ENCODE data around the gene COPS7B. TPM values are rescaled to one million over a fixed set of nuclear protein-coding genes. Genes with fewer than 3 reads are reported as not detected.

Gene COPS7B
- total and polyA plus RNA-seq, 12 donors = 20.8 to 48.6 (median 36.1) TPM

DNA sequence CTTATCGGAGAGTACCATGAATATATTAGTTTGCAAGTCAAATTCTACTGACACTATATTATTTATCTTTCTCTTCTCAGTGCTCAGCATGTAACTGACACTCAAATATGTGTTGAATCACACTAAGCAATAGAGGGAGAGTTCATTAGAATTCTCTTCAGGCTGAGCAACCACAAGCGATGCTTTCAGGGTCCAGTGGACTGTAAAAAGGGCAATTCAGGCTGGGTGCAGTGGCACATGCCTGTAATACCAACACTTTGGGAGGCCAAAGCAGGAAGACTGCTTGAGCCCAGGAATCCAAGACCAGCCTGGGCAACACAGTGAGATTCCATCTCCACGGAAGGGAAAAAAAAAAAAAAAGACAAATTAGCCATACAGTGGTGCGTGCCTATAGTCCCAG is 21.5 kb upstream of the COPS7B start:
- 84 to 100% (median 89%) methylated on average over 4 of the region's 4 CpGs for WGBS, 4 donors
- intact Hi-C loops (cut with DNase I) = no loop called here
- TF ChIP-seq, protein P1, sequence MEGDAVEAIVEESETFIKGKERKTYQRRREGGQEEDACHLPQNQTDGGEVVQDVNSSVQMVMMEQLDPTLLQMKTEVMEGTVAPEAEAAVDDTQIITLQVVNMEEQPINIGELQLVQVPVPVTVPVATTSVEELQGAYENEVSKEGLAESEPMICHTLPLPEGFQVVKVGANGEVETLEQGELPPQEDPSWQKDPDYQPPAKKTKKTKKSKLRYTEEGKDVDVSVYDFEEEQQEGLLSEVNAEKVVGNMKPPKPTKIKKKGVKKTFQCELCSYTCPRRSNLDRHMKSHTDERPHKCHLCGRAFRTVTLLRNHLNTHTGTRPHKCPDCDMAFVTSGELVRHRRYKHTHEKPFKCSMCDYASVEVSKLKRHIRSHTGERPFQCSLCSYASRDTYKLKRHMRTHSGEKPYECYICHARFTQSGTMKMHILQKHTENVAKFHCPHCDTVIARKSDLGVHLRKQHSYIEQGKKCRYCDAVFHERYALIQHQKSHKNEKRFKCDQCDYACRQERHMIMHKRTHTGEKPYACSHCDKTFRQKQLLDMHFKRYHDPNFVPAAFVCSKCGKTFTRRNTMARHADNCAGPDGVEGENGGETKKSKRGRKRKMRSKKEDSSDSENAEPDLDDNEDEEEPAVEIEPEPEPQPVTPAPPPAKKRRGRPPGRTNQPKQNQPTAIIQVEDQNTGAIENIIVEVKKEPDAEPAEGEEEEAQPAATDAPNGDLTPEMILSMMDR (IDR thresholded peaks at IDR 0.05) = no peak
- TF ChIP-seq POLR2A (IDR thresholded peaks at IDR 0.05) = no peak
- no peak overlapping the region for H3K27ac ChIP-seq
- no peaks in the 10 kb centered on the region for H3K36me3 ChIP-seq (replicated peaks in 1 of 2)
- peaks cover 0 to 5% of the 10 kb centered on the region in 2 donors for H3K4me1 ChIP-seq (replicated peaks in 1 of 2)
- no peaks in the 10 kb centered on the region for H3K27me3 ChIP-seq
- H3K4me3 ChIP-seq = no peak overlapping the region
- no peak for DNase-seq
- H3K9me3 ChIP-seq (replicated peaks in 1 of 3) = no peaks in the 10 kb centered on the region

DNA sequence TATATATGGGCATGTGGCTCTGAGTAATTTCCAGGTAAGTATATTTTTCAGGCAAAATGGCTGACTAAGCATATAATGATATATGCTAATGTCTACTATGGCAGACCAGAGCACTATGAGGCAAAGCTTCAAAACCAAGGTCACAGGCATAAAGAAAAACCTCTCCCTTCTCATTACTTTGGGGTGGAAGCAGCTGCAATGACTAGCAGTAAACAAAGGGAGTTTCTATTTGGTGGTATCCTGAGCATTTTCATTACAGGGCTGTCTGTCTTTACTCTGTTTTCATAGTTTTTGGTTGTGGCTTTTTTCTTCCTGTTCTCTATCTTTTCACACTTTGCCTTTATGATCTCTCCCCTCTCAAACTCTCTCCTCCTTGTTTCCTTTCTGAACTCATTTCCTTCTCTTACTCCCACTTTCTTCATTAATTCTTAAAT is 20.7 kb upstream of the COPS7B start:
- intact Hi-C loops (cut with DNase I) = no loop called here
- no peak for DNase-seq
- no peak overlapping the region for H3K4me3 ChIP-seq
- no peaks in the 10 kb centered on the region for H3K9me3 ChIP-seq (replicated peaks in 1 of 3)
- no peak overlapping the region for H3K27ac ChIP-seq
- TF ChIP-seq, protein P1 (IDR thresholded peaks at IDR 0.05) = no peak
- no peak for TF ChIP-seq POLR2A (IDR thresholded peaks at IDR 0.05)
- no peaks in the 10 kb centered on the region for H3K27me3 ChIP-seq
- no peaks in the 10 kb centered on the region for H3K36me3 ChIP-seq (replicated peaks in 1 of 2)
- peaks cover 0 to 5% of the 10 kb centered on the region in 2 donors for H3K4me1 ChIP-seq (replicated peaks in 1 of 2)

DNA sequence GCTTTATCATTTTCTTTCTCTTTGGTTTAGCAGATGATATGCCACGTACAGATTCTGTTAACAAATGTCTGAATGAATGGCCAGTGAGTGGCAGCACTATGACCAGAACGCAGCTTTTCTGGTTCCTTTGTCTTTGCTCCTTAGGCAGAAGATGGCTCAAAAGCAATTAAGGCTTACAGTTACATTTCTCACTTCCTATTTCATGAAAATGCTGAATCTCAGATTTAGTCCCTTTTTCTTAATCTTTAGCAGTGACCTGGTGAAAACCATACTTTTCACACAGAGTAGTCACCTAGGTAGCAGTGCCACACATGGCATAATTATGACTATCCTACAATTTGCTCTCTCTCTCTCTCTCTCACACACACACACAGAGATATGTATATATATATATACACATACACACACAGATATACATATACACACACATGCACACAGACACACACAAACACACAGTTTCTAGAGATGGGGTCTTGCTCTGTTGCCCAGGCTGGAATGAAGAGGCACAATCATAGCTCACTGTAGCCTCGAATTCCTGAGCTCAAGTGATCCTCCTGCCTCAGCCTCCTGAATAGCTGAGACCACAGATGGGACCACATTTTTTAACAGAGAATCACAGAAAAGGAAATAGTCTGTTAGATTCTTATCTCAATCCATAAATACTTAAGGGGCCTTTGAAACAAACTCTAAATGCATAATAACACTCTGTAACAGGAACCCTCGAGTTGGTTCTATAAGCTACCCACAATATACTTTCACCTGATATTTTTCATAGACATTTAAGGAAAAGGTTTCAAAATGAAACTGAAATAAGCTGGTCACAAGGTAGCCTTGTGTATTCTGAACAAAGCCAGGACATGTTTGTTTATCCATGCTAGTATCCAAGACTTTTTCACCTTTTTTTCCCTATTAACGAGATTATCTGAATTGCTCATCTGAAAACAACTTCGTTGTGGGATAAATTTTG is 16.8 kb upstream of the COPS7B start:
- Histone ChIP-seq H3K9me3 (replicated peaks in 1 of 3) (no peaks in the 10 kb centered on the region), H3K27me3 (no peaks in the 10 kb centered on the region), H3K4me3 (no peak overlapping the region), H3K27ac (no peak overlapping the region), H3K36me3 (replicated peaks in 1 of 2) (no peaks in the 10 kb centered on the region), H3K4me1 (replicated peaks in 1 of 2) (peaks cover 0 to 5% of the 10 kb centered on the region in 2 donors)
- 82 to 92% (median 85%) methylated on average over 6 of the region's 6 CpGs for WGBS, 4 donors
- intact Hi-C loops (cut with DNase I) = no loop called here
- TF ChIP-seq, protein P1 (IDR thresholded peaks at IDR 0.05) = no peak
- no peak for TF ChIP-seq POLR2A (IDR thresholded peaks at IDR 0.05)
- DNase-seq = no peak

DNA sequence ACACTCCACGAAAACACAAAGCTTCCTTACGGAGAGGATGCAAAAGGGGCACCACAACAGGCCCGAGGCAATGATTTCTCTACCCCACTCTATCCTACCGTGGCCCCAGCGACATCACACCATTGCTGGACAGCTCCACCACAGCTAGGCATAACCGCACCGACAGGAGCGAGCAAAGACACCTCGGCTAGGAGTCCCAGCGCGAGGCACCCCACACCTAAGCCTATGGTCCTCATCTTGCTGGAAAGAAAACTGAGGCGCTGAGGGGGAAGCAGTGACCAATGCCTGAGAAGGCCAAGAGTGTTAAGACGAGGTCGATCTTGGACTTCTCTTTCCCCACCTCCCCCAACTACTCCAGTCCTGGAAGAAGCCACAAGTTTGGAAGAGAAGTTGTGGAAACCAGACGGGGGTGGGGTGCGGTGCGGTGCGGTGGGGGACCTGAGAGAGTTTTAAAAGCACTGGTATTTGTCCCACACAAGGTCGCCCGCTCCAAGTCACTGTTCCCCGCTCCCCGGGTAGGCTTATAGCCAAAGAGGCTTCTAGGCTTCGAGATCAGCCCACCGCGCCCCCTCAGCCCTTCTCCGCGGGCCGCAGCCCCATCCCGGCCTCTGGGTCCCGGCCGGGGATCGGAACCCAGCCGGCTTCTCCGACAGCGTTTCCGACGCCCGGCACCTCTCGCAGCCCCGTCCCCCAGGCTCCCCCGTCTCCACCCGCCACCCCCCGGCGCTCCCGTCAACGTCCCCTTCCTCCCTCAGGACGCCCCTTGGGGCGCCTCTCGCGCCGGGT is 5.9 kb upstream of the COPS7B start:
- Histone ChIP-seq H3K27ac (peak overlapping the region in 3 of 5 donors; percentile 77 to 92 (median 84)), H3K4me1 (replicated peaks in 1 of 2) (peaks cover 20 to 42% of the 10 kb centered on the region in 2 donors), H3K9me3 (replicated peaks in 1 of 3) (no peaks in the 10 kb centered on the region), H3K4me3 (peak overlapping the region; percentile 83 to 92 (median 89)), H3K27me3 (no peaks in the 10 kb centered on the region), H3K36me3 (replicated peaks in 1 of 2) (no peaks in the 10 kb centered on the region)
- DNase-seq = peak in 4 of 7 donors; percentile 19 to 35 (median 25)
- no peak for TF ChIP-seq POLR2A (IDR thresholded peaks at IDR 0.05)
- TF ChIP-seq, protein P1 (IDR thresholded peaks at IDR 0.05) = no peak
- intact Hi-C loops (cut with DNase I) = no loop called here
- WGBS, 4 donors = 8 to 22% (median 10%) methylated on average over 22 to 51 of the region's 51 CpGs
